ENCODE measurements around the gene TMEM145.
"Not testable (repeated sequence)": the region's sequence is repeated elsewhere in the genome, so short reads cannot be mapped to it uniquely, and the experiment has no call there.

TMEM145 gene

GRCh38 chr19:42313840-42314755 lies 989 bp downstream of the TMEM145 start:
- in situ Hi-C loops (cut with MboI; ENCODE audit: low sequenced_read_pairs), result no loop called here

GRCh38 chr19:42315024-42315423 lies 1.9 kb downstream of the TMEM145 start:
- in situ Hi-C loops (cut with MboI; ENCODE audit: low sequenced_read_pairs), result no loop called here

- in situ Hi-C loops (cut with MboI; ENCODE audit: low sequenced_read_pairs), result no loop called here
These were observed 3.4 kb downstream of the TMEM145 start for GRCh38 chr19:42316223-42317211.

GRCh38 chr19:42317535-42317934 lies 4.4 kb downstream of the TMEM145 start:
- in situ Hi-C loops (cut with MboI; ENCODE audit: low sequenced_read_pairs), result no loop called here

DNA sequence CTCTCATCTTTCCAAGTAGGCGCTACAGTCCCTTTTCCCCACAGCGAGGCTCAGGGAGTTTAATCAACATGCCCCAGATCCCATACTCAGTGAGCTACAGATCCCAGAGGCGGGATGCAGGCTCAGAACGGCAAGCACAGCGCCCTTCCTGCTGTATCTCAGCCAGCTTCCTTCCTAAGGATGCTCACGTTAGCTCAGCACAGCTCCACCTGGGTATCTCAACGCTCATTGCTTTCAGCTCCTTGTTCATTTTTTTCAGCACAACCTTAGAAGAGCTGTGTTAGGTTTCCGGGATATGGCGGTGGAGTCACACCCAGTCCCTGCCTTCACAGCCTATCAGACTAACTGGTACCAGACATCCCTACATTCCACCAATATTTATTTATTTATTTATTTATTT lies 9.2 kb downstream of the TMEM145 start:
- in situ Hi-C loops (cut with MboI; ENCODE audit: low sequenced_read_pairs), result no loop called here

DNA sequence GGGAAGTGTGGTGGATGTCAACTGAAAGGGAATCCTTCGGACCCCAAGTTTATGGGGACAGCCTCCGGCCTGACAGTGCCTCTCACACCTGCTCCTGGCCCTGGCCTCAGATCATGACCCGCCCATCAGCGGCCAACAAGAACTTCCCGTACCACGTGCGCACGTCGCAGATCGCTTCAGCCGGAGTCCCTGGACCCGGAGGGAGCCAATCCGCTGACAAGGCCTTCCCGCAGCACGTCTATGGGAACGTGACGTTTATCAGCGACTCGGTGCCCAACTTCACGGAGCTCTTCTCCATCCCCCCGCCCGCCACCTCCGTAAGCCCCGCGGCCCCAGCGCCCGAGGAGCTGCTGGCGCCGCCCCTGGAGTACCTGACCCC lies 10.4 kb downstream of the TMEM145 start:
- in situ Hi-C loops (cut with MboI; ENCODE audit: low sequenced_read_pairs), result no loop called here

- in situ Hi-C loops (cut with MboI; ENCODE audit: low sequenced_read_pairs), result no loop called here
These were observed 10.9 kb downstream of the TMEM145 start for GRCh38 chr19:42323852-42324654.

- in situ Hi-C loops (cut with MboI; ENCODE audit: low sequenced_read_pairs), result no loop called here
These were observed 11.7 kb downstream of the TMEM145 start for GRCh38 chr19:42324655-42325307.

- in situ Hi-C loops (cut with MboI; ENCODE audit: low sequenced_read_pairs), result no loop called here
These were observed 12.3 kb downstream of the TMEM145 start, which contains the start of gene MEGF8 for GRCh38 chr19:42325308-42325895. MEGF8 (plus strand) TSS chr19:42325635; CDS start chr19:42326244, 609 bp downstream.

GRCh38 chr19:42325896-42326771 lies 13.0 kb downstream of the TMEM145 start:
- in situ Hi-C loops (cut with MboI; ENCODE audit: low sequenced_read_pairs), result no loop called here

GRCh38 chr19:42326969-42327368 lies 13.9 kb downstream of the TMEM145 start:
- in situ Hi-C loops (cut with MboI; ENCODE audit: low sequenced_read_pairs), result no loop called here

- in situ Hi-C loops (cut with MboI; ENCODE audit: low sequenced_read_pairs), result no loop called here
These were observed 14.3 kb downstream of the TMEM145 start for GRCh38 chr19:42327381-42327780.

DNA sequence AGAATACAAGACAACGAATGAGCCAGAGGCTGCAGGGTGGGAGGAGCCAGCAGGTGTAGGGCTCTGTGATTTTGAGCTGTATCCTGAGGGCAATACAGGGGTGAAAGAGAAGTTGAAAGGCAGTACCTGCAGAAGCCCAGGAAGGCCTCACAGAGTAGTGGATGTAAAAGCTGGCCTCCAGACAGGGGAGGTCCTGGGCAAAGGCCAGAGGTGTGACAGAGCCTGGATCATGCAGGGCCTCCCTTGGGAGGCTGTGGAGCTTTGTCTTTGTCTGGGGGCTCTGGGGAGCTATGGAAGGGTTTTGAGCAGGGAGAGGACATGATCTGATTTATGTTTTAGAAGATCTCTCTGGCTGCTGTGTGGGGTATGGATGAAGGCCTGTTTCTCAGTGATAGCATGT lies 15.0 kb downstream of the TMEM145 start:
- in situ Hi-C loops (cut with MboI; ENCODE audit: low sequenced_read_pairs), result no loop called here

DNA sequence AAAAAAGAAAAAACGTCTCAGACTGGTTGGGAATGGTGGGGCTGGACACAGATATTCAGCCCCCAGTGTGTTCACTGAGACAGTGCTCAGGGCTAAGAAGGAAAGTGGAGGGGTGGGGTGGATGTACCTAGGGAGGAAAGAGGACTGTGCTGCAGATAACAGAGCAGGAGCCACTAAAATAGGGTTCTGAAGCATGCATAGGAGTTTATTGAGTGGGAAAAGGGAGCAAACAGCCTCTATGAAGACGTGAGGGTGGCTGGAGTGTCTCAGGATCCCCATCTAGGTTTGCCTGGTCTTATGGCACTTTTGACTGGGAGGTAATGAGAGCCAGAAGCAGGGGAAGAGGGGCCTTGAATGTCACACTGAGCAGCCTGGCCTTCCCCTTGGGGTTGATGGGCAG lies 15.7 kb downstream of the TMEM145 start:
- in situ Hi-C loops (cut with MboI; ENCODE audit: low sequenced_read_pairs), result no loop called here

- in situ Hi-C loops (cut with MboI; ENCODE audit: low sequenced_read_pairs), result no loop called here
These were observed 17.2 kb downstream of the TMEM145 start for GRCh38 chr19:42330241-42330711.

GRCh38 chr19:42331333-42331732 lies 18.2 kb downstream of the TMEM145 start:
- in situ Hi-C loops (cut with MboI; ENCODE audit: low sequenced_read_pairs), result not testable (repeated sequence)

GRCh38 chr19:42332059-42332458 lies 18.9 kb downstream of the TMEM145 start:
- in situ Hi-C loops (cut with MboI; ENCODE audit: low sequenced_read_pairs), result no loop called here

GRCh38 chr19:42333018-42333417 lies 19.9 kb downstream of the TMEM145 start:
- in situ Hi-C loops (cut with MboI; ENCODE audit: low sequenced_read_pairs), result no loop called here
